Esophagus muscularis mucosa (tissue), 4 donors: ENCODE measurements around the gene CYP11A1. TPM values are rescaled to one million over a fixed set of nuclear protein-coding genes. Genes with fewer than 3 reads are reported as not detected.

Experiments
- DNase-seq: peaks from one replicate; pipeline ENCODE4 v3.0.0-alpha.2; 2017; ENCODE audit errors: extremely low spot score
- H3K27ac ChIP-seq, 4 donors: fragments of 200-600 bp; sonication (generic); replicated peaks in 1 of 4; 1 replicate in 3 of 4; 2 replicates in 1 of 4; pipeline ENCODE4 v1.5.1; 2016 to 2019; ENCODE audit warnings: mild to moderate bottlenecking in 1 of 4
- H3K27me3 ChIP-seq, 4 donors: fragments of 200-600 bp; sonication (generic); one replicate each; pipeline versions ENCODE4 v1.5.1 to v1.6.0; 2016 to 2019
- H3K36me3 ChIP-seq, 4 donors: fragments of 200-600 bp; sonication (generic); one replicate each; pipeline ENCODE4 v1.5.1; 2016 to 2019
- H3K4me1 ChIP-seq, 4 donors: fragments of 200-600 bp; sonication (generic); one replicate each; pipeline ENCODE4 v1.5.1; 2016 to 2019
- H3K4me3 ChIP-seq, 4 donors: fragments of 200-600 bp; sonication (generic); 1 replicate in 2 of 4; 2 replicates in 2 of 4; pipeline ENCODE4 v1.5.1; 2016 to 2019; ENCODE audit warnings: mild to moderate bottlenecking in 4 of 4, moderate library complexity in 1 of 4
- H3K9me3 ChIP-seq, 4 donors: fragments of 200-600 bp; sonication (generic); 1 replicate in 3 of 4; 2 replicates in 1 of 4; pipeline ENCODE4 v1.5.1; 2016 to 2019
- EP300 ChIP-seq: sonication (generic); formaldehyde crosslinking; IDR thresholded peaks from one replicate; pipeline ENCODE4 v1.6.1; 2017; ENCODE audit warnings: antibody characterized with exemption
- POLR2A ChIP-seq: fragments of 450-650 bp; IDR thresholded peaks from one replicate; pipeline ENCODE4 v1.6.1; 2017; ENCODE audit warnings: antibody characterized with exemption, moderate library complexity, mild to moderate bottlenecking, low read depth
- POLR2AphosphoS5 ChIP-seq, 2 donors: sonication (generic); formaldehyde crosslinking; IDR thresholded peaks; one replicate each; pipeline ENCODE4 v1.6.1; 2017; ENCODE audit warnings: antibody characterized with exemption in 2 of 2
- WGBS: methylation state at CpG from one replicate; pipeline ENCODE4 v1.1.5; 2018; 5-methylcytosine and 5-hydroxymethylcytosine counted together
- intact Hi-C: fragments of 100-400 bp; cut with DNase I; formaldehyde crosslinking; loops from one replicate; pipeline ENCODE4 v1.15.1; 2023
- total RNA-seq, 4 donors: library from RNA; depleted of rRNA; stranded (reverse); fragments of >200 nt; gene quantifications; one replicate each; pipeline versions ENCODE4 v1.1.0 to v1.2.1, GENCODE V29; 2016
- TF ChIP-seq, protein P1 (sequence below), 3 experiments: fragments of 200-600 bp in 2 of 3; fragments of 450-650 bp in 1 of 3; sonication (generic) in 2 of 3; IDR thresholded peaks; one replicate each; pipeline ENCODE4 v1.5.1; 2017 to 2019; ENCODE audit warnings: antibody characterized with exemption in 3 of 3, mild to moderate bottlenecking in 2 of 3, moderate library complexity in 1 of 3

Gene CYP11A1
- total RNA-seq, 4 donors from 2014 or later: 1.7 to 2.5 (median 1.8) TPM

- WGBS: 66% methylated on average over 3 of the region's 6 CpGs
Observed at GRCh38 chr15:74295800-74296199, 71.6 kb downstream of the CYP11A1 start.

DNA sequence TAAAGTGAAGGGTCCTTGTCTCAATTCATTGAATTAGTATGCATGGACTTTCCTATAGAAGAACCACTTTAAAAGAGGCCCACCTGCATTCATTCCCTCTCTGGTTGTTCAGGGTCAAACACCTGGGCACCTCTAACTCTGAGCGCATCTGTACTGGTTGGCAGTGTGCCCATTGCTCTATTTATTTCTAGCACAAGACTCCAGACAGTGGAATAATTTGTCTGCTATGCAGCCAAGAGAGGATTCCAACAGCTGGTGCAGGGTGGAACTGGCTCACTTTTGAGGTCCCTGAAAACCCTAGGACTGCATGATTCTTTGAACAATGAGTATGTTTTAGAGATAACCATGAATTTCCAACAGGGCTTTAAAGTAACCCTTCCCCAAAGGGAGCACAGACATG lies 73.4 kb downstream of the CYP11A1 start:
- Histone ChIP-seq H3K36me3 (no peaks in the 10 kb centered on the region), H3K4me3 (no peak overlapping the region), H3K9me3 (no peaks in the 10 kb centered on the region), H3K27ac (no peak overlapping the region), H3K27me3 (peaks cover 0 to 33% (median 0%) of the 10 kb centered on the region in 4 donors), H3K4me1 (peaks cover 0 to 5% (median 0%) of the 10 kb centered on the region in 4 donors)
- WGBS: 58% methylated on average over 1 of the region's 1 CpG
- DNase-seq: no peak
- intact Hi-C loops: no loop called here
- TF ChIP-seq, protein P1, sequence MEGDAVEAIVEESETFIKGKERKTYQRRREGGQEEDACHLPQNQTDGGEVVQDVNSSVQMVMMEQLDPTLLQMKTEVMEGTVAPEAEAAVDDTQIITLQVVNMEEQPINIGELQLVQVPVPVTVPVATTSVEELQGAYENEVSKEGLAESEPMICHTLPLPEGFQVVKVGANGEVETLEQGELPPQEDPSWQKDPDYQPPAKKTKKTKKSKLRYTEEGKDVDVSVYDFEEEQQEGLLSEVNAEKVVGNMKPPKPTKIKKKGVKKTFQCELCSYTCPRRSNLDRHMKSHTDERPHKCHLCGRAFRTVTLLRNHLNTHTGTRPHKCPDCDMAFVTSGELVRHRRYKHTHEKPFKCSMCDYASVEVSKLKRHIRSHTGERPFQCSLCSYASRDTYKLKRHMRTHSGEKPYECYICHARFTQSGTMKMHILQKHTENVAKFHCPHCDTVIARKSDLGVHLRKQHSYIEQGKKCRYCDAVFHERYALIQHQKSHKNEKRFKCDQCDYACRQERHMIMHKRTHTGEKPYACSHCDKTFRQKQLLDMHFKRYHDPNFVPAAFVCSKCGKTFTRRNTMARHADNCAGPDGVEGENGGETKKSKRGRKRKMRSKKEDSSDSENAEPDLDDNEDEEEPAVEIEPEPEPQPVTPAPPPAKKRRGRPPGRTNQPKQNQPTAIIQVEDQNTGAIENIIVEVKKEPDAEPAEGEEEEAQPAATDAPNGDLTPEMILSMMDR (IDR thresholded peaks at IDR 0.05): no peak
- TF ChIP-seq POLR2A (no peak), POLR2AphosphoS5 (IDR thresholded peaks at IDR 0.05) (no peak), EP300 (no peak)

More at GRCh38 chr15:74295800-74296199, 71.6 kb downstream of the CYP11A1 start:
- no peak overlapping the region for H3K27ac ChIP-seq
- H3K27me3 ChIP-seq: peaks cover 0 to 37% (median 0%) of the 10 kb centered on the region in 4 donors
- intact Hi-C loops: no loop called here
- no peak overlapping the region for H3K4me3 ChIP-seq
- no peaks in the 10 kb centered on the region for H3K36me3 ChIP-seq
- TF ChIP-seq, protein P1 (IDR thresholded peaks at IDR 0.05): no peak
- no peak for TF ChIP-seq POLR2A
- H3K4me1 ChIP-seq: peaks cover 0 to 5% (median 0%) of the 10 kb centered on the region in 4 donors
- no peaks in the 10 kb centered on the region for H3K9me3 ChIP-seq
- DNase-seq: no peak

GRCh38 chr15:74293021-74293810 lies 74.2 kb downstream of the CYP11A1 start:
- Histone ChIP-seq H3K4me1 (peaks cover 0 to 5% (median 0%) of the 10 kb centered on the region in 4 donors), H3K9me3 (no peaks in the 10 kb centered on the region), H3K4me3 (no peak overlapping the region), H3K27me3 (peaks cover 0 to 33% (median 0%) of the 10 kb centered on the region in 4 donors), H3K36me3 (no peaks in the 10 kb centered on the region), H3K27ac (no peak overlapping the region)
- TF ChIP-seq POLR2AphosphoS5 (IDR thresholded peaks at IDR 0.05) (no peak), EP300 (no peak), POLR2A (no peak)
- TF ChIP-seq, protein P1 (IDR thresholded peaks at IDR 0.05): no peak
- WGBS: 78% methylated on average over 3 of the region's 3 CpGs
- DNase-seq: no peak
- intact Hi-C loops: no loop called here

DNA sequence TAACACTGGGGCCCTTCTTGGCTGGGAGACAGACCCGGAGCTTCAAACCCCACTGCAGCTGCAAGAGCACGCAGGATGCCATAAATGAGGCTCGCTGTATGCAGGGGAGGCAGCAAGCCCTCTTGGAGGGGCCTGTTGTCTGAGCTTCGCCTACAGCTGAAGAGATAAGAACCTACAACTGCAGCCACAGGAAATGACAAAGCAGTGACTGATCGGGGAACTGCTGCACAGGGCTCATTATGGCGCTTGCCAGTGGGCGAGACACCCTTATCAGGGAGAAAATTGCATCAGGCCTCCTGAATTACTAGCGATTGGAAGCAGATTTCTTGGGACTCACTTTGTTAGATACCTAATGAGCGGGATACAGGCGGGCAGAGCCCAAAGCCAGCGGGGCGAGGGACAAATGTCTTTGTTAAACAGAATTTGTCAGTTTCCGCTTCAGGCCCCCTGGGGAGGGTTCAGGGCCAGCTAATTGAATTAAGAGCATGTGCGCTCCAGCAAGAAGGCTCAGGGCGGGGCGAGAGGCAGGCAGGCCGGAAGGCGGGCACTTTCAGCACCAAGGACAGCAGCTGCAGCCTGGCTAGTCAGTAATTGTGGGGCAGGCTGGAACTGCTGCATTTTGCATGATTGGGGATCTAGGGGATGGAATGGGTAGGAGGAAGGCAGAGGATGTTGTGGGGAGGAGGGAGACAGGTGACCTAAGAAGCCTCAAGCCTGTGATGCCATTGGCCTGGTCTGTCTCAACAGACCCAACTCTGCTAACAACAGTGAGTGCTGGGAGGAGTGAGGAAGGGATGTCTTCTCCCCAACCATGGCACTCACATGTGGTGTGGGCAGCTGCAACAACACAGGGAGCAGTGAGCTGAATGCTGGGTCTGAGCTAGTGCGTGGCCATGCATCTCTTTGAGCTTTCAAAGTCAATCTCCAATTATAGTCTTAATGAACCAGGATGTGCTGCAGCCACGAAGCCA lies 76.1 kb downstream of the CYP11A1 start:
- Histone ChIP-seq H3K27me3 (peaks cover 0 to 31% (median 0%) of the 10 kb centered on the region in 4 donors), H3K4me1 (peaks cover 0 to 5% (median 0%) of the 10 kb centered on the region in 4 donors), H3K9me3 (no peaks in the 10 kb centered on the region), H3K27ac (no peak overlapping the region), H3K36me3 (no peaks in the 10 kb centered on the region), H3K4me3 (no peak overlapping the region)
- WGBS: 21% methylated on average over 14 of the region's 20 CpGs
- TF ChIP-seq POLR2AphosphoS5 (IDR thresholded peaks at IDR 0.05): peak in 1 of 2 donors; percentile 26
- TF ChIP-seq, protein P1 (IDR thresholded peaks at IDR 0.05): no peak
- no peak for DNase-seq
- intact Hi-C loops: no loop called here
